GM21576 (cell line): ENCODE data around the gene CFAP97.
"Not testable (repeated sequence)": the region's sequence is repeated elsewhere in the genome, so short reads cannot be mapped to it uniquely, and the experiment has no call there.

Source experiments
- ATAC-seq: cut with Tn5 transposase; IDR thresholded peaks from one replicate; pipeline ENCODE4 v1.9.1; 2021; ENCODE audit warnings: mild to moderate bottlenecking, moderate library complexity; ENCODE audit not compliant: unreplicated experiment

CFAP97 gene

GRCh38 chr4:185142912-185143600 lies 60.7 kb downstream of the CFAP97 start, which contains the start of gene SLC25A4:
Gene SLC25A4, plus strand, starts transcription at chr4:185143266. Its CDS starts 107 bp downstream, at chr4:185143373.
- ATAC-seq, result peak; percentile 93

GRCh38 chr4:185142564-185142911 lies 61.3 kb downstream of the CFAP97 start:
- no peak for ATAC-seq

- ATAC-seq, result no peak
Measured at GRCh38 chr4:185141777-185142176, 62.0 kb downstream of the CFAP97 start.

- no peak for ATAC-seq
Measured at GRCh38 chr4:185139736-185140135, 64.1 kb downstream of the CFAP97 start.

GRCh38 chr4:185138161-185138560 lies 65.6 kb downstream of the CFAP97 start:
- ATAC-seq, result no peak

- no peak for ATAC-seq
Measured at GRCh38 chr4:185137233-185137925, 66.4 kb downstream of the CFAP97 start.

GRCh38 chr4:185134307-185134869 lies 69.4 kb downstream of the CFAP97 start:
- ATAC-seq, result peak; percentile 68

GRCh38 chr4:185128272-185129119 lies 75.3 kb downstream of the CFAP97 start:
- no peak for ATAC-seq

- ATAC-seq, result no peak
Measured at GRCh38 chr4:185127021-185127925, 76.5 kb downstream of the CFAP97 start.

GRCh38 chr4:185124006-185124405 lies 79.8 kb downstream of the CFAP97 start:
- ATAC-seq, result no peak

- peak; percentile 72 for ATAC-seq
Measured at GRCh38 chr4:185122681-185123345, 81.0 kb downstream of the CFAP97 start.

GRCh38 chr4:185120631-185120946 lies 83.2 kb downstream of the CFAP97 start:
- no peak for ATAC-seq

GRCh38 chr4:185119927-185120630 lies 83.7 kb downstream of the CFAP97 start:
- peak; percentile 43 for ATAC-seq

GRCh38 chr4:185119467-185119866 lies 84.3 kb downstream of the CFAP97 start:
- ATAC-seq, result not testable (repeated sequence)

- no peak for ATAC-seq
Measured at GRCh38 chr4:185118876-185119275, 84.9 kb downstream of the CFAP97 start.

GRCh38 chr4:185117300-185117934 lies 86.4 kb downstream of the CFAP97 start:
- ATAC-seq, result no peak

- no peak for ATAC-seq
Measured at GRCh38 chr4:185115827-185116232, 88.0 kb downstream of the CFAP97 start.

- no peak for ATAC-seq
Measured at GRCh38 chr4:185113340-185113739, 90.5 kb downstream of the CFAP97 start.

GRCh38 chr4:185112104-185112503 lies 91.7 kb downstream of the CFAP97 start:
- ATAC-seq, result no peak
